AG09319 (cell line): ENCODE measurements around the gene RRP12.

Experiments used
- DNase-seq: peaks from one replicate; pipeline ENCODE4 v3.0.0-alpha.2; 2010; ENCODE audit warnings: low read depth; ENCODE audit errors: extremely low read depth
- TF ChIP-seq, protein P1 (sequence below): IDR thresholded peaks from 2 replicates; pipeline ENCODE4 v1.5.1; 2011; ENCODE audit warnings: low read depth, mild to moderate bottlenecking, inconsistent platforms, low read length, moderate library complexity

RRP12 gene

DNA sequence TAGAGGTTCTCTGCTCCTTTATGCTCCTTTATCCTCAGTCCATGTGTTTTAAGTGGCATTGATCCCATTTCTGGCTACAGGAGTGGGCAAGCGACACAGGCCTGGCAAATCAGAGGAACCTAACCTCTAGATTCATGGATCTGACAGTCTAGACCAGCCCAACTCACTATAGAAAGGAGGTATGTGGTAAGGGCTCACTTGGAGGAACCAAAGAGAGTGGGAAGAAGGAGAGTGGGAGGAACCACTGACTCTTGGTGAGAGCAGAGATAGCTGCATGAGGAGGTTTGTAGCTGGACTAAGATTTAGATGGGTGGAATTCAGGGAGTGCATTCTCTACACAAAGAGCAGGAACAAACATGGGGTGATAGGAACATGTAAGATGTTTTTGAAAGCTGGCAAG, 93.7 kb downstream of the RRP12 start:
- TF ChIP-seq, protein P1, sequence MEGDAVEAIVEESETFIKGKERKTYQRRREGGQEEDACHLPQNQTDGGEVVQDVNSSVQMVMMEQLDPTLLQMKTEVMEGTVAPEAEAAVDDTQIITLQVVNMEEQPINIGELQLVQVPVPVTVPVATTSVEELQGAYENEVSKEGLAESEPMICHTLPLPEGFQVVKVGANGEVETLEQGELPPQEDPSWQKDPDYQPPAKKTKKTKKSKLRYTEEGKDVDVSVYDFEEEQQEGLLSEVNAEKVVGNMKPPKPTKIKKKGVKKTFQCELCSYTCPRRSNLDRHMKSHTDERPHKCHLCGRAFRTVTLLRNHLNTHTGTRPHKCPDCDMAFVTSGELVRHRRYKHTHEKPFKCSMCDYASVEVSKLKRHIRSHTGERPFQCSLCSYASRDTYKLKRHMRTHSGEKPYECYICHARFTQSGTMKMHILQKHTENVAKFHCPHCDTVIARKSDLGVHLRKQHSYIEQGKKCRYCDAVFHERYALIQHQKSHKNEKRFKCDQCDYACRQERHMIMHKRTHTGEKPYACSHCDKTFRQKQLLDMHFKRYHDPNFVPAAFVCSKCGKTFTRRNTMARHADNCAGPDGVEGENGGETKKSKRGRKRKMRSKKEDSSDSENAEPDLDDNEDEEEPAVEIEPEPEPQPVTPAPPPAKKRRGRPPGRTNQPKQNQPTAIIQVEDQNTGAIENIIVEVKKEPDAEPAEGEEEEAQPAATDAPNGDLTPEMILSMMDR, result no peak
- no peak for DNase-seq
